Naive thymus-derived CD4-positive, alpha-beta T cell (primary cell): ENCODE data around the gene EOLA1. TPM values are rescaled to one million over a fixed set of nuclear protein-coding genes. Genes with fewer than 3 reads are reported as not detected.
"Not testable (repeated sequence)": the region's sequence is repeated elsewhere in the genome, so short reads cannot be mapped to it uniquely, and the experiment has no call there.

Experiments used
- ATAC-seq: fragments of 150-1000 bp; cut with Tn5 transposase; 2 replicates; pipeline ENCODE4 v1.10.0; 2021; ENCODE audit warnings: mild to moderate bottlenecking, moderate library complexity
- CTCF ChIA-PET: fragments of 350-600 bp; sonication (Branson Sonifier 250); formaldehyde crosslinking; loops from one replicate; lab custom pipeline; 2021; ENCODE audit warnings: antibody characterized with exemption; lab: Charles Lee
- POLR2A ChIA-PET: fragments of 350-600 bp; sonication (Branson Sonifier 250); formaldehyde crosslinking; loops from one replicate; lab custom pipeline; 2021; ENCODE audit warnings: antibody characterized with exemption, inconsistent platforms; lab: Charles Lee
- DNase-seq, 9 donors: peaks; one replicate each; pipeline versions ENCODE4 v3.0.0 to v3.0.0-alpha.2; 2020 to 2022; ENCODE audit warnings: mixed read lengths in 1 of 9
- H3K27ac ChIP-seq: one replicate; pipeline ENCODE4 v1.7.0; 2013; ENCODE audit warnings: mild to moderate bottlenecking, low read depth, low read length, moderate library complexity
- H3K27me3 ChIP-seq, 2 donors: one replicate each; pipeline ENCODE4 v1.7.0; 2013; ENCODE audit warnings: low read length in 2 of 2, mild to moderate bottlenecking in 2 of 2, moderate library complexity in 2 of 2; ENCODE audit not compliant: control insufficient read depth in 2 of 2, insufficient read depth in 2 of 2
- H3K36me3 ChIP-seq, 3 experiments: 1 replicate in 2 of 3; 2 replicates in 1 of 3; pipeline ENCODE4 v1.7.0; 2013; ENCODE audit warnings: low read length in 3 of 3, mild to moderate bottlenecking in 3 of 3, moderate library complexity in 1 of 3; ENCODE audit not compliant: insufficient read depth in 3 of 3, control insufficient read depth in 2 of 3
- H3K4me1 ChIP-seq, 2 donors: one replicate each; pipeline ENCODE4 v1.7.0; 2013; ENCODE audit warnings: low read length in 2 of 2, mild to moderate bottlenecking in 2 of 2, moderate library complexity in 1 of 2; ENCODE audit not compliant: control insufficient read depth in 2 of 2, insufficient read depth in 2 of 2
- H3K4me3 ChIP-seq: 2 replicates; pipeline ENCODE4 v1.7.0; 2013; ENCODE audit warnings: mild to moderate bottlenecking, low read length
- H3K9me3 ChIP-seq, 3 experiments: 1 replicate in 2 of 3; 2 replicates in 1 of 3; pipeline ENCODE4 v1.7.0; 2013; ENCODE audit warnings: low read length in 3 of 3; ENCODE audit not compliant: control insufficient read depth in 2 of 3
- H3K27ac Mint-ChIP-seq, 9 donors: one replicate each; pipeline ENCODE4 v1.8.0; 2020 to 2022; ENCODE audit warnings: mixed read lengths in 9 of 9, mild to moderate bottlenecking in 8 of 9, moderate library complexity in 5 of 9, inconsistent platforms in 2 of 9
- H3K27me3 Mint-ChIP-seq, 5 donors: one replicate each; pipeline ENCODE4 v1.8.0; 2021 to 2022; ENCODE audit warnings: mixed read lengths in 5 of 5, mild to moderate bottlenecking in 1 of 5
- H3K36me3 Mint-ChIP-seq, 5 donors: one replicate each; pipeline ENCODE4 v1.8.0; 2020 to 2022; ENCODE audit warnings: mixed read lengths in 5 of 5, mild to moderate bottlenecking in 3 of 5, inconsistent platforms in 1 of 5
- H3K4me1 Mint-ChIP-seq, 7 donors: one replicate each; pipeline ENCODE4 v1.8.0; 2020 to 2022; ENCODE audit warnings: mixed read lengths in 7 of 7, mild to moderate bottlenecking in 3 of 7, inconsistent platforms in 1 of 7
- H3K4me3 Mint-ChIP-seq, 10 donors: one replicate each; pipeline ENCODE4 v1.8.0; 2020 to 2022; ENCODE audit warnings: mild to moderate bottlenecking in 10 of 10, mixed read lengths in 10 of 10, moderate library complexity in 6 of 10, inconsistent platforms in 2 of 10
- H3K9me3 Mint-ChIP-seq, 11 donors: one replicate each; pipeline ENCODE4 v1.8.0; 2020 to 2022; ENCODE audit warnings: mixed read lengths in 11 of 11, mild to moderate bottlenecking in 4 of 11, inconsistent platforms in 1 of 11, moderate library complexity in 1 of 11
- intact Hi-C, 2 donors: fragments of 100-400 bp; cut with micrococcal nuclease; formaldehyde crosslinking; loops; one replicate each; pipeline ENCODE4 v1.15.1; 2023
- polyA plus RNA-seq, 2 donors: library from polyadenylated mRNA; unstranded; fragments of 300-500 nt; fragmentation: Illumina TruSeq; gene quantifications; one replicate each; pipeline ENCODE4 v1.2.3, GENCODE V29; 2021
- total RNA-seq, 6 experiments: library from RNA in 5 of 6; stranded (reverse) in 5 of 6; gene quantifications; 1 replicate in 5 of 6; 2 replicates in 1 of 6; pipeline ENCODE4 v1.2.3 and lab custom pipeline; 2021 to 2026

EOLA1 gene
- total and polyA plus RNA-seq, 7 experiments from 2014 or later = 22.2 to 68.1 (median 30.1) TPM

GRCh38 chrX:149532868-149533267 lies 7.9 kb upstream of the EOLA1 start:
- H3K9me3 Mint-ChIP-seq, CTCF ChIA-PET: not testable (repeated sequence)

DNA sequence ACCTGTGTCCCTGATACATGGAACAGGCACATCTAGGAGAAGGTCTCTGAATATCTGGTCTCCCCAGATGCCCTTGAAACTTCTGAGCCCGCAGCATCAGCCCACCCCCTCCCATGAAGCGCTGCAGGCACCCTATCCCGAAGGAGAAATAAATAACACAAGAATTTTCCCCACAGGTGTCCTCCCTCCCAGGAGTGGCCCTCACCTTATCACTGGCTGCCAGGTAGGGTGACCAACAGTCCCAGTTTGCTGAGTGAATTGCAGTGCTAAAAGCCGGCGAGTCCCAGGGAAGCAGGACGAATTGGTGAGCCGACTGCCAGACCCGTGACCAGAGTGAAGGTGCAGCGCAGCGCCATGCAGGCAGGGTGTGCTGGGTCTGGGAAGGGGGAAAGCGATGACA lies 6.8 kb upstream of the EOLA1 start:
- intact Hi-C loops, H3K4me1 ChIP-seq, H3K36me3 ChIP-seq: not testable (repeated sequence)

More at GRCh38 chrX:149532868-149533267, 7.9 kb upstream of the EOLA1 start:
- H3K9me3 ChIP-seq, H3K4me3 Mint-ChIP-seq, H3K27me3 ChIP-seq, H3K4me1 ChIP-seq, POLR2A ChIA-PET, H3K27ac Mint-ChIP-seq, ATAC-seq, H3K36me3 Mint-ChIP-seq, DNase-seq, intact Hi-C loops, H3K36me3 ChIP-seq, H3K27ac ChIP-seq, H3K27me3 Mint-ChIP-seq, H3K4me3 ChIP-seq: not testable (repeated sequence)
- H3K4me1 Mint-ChIP-seq = peaks cover 0 to 10% (median 1%) of the 10 kb centered on the region in 7 donors

GRCh38 chrX:149534926-149535602 lies 5.7 kb upstream of the EOLA1 start:
- H3K4me1 ChIP-seq, ATAC-seq, H3K9me3 Mint-ChIP-seq, H3K36me3 ChIP-seq, H3K27me3 ChIP-seq, H3K36me3 Mint-ChIP-seq, intact Hi-C loops, DNase-seq, H3K27ac ChIP-seq, H3K9me3 ChIP-seq, POLR2A ChIA-PET, H3K4me3 Mint-ChIP-seq, CTCF ChIA-PET, H3K4me3 ChIP-seq, H3K27me3 Mint-ChIP-seq: not testable (repeated sequence)
- peaks cover 0 to 16% (median 0%) of the 10 kb centered on the region in 7 donors for H3K4me1 Mint-ChIP-seq
- H3K27ac Mint-ChIP-seq = peak overlapping the region in 1 of 9 donors; percentile 42

More for the DNA sequence above, 6.8 kb upstream of the EOLA1 start:
- H3K4me3 ChIP-seq, H3K9me3 Mint-ChIP-seq, CTCF ChIA-PET, H3K36me3 Mint-ChIP-seq, DNase-seq, H3K27ac Mint-ChIP-seq, ATAC-seq, POLR2A ChIA-PET, H3K27me3 ChIP-seq, H3K27me3 Mint-ChIP-seq, H3K27ac ChIP-seq, H3K9me3 ChIP-seq, H3K4me3 Mint-ChIP-seq: not testable (repeated sequence)
- H3K4me1 Mint-ChIP-seq = peaks cover 0 to 10% (median 0%) of the 10 kb centered on the region in 7 donors

DNA sequence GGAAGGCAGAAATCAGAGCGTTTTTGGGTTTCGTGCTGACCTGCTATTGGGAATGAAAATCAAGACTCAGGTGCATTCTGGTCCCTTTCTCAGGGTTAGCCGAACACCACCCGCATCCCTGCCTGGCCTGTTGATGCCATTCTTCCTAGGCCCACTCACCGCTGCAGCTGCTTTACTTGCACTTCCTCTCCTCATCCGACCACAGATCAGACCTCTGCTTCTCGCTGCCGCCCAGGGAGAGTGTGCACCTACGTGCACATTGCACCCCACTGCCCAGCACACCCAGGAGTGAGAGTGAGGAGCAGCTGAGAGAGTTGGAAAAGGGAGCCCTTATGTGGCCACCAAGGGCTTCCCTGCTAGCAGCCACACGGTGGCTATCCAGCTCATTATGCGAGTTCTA lies 3.3 kb upstream of the EOLA1 start:
- ATAC-seq, H3K27me3 Mint-ChIP-seq, H3K9me3 ChIP-seq, H3K27ac Mint-ChIP-seq, CTCF ChIA-PET, H3K27me3 ChIP-seq, POLR2A ChIA-PET, DNase-seq, H3K4me1 ChIP-seq, H3K27ac ChIP-seq, H3K9me3 Mint-ChIP-seq, intact Hi-C loops, H3K4me3 ChIP-seq, H3K36me3 Mint-ChIP-seq, H3K36me3 ChIP-seq, H3K4me3 Mint-ChIP-seq: not testable (repeated sequence)
- H3K4me1 Mint-ChIP-seq = peaks cover 0 to 15% (median 4%) of the 10 kb centered on the region in 7 donors

DNA sequence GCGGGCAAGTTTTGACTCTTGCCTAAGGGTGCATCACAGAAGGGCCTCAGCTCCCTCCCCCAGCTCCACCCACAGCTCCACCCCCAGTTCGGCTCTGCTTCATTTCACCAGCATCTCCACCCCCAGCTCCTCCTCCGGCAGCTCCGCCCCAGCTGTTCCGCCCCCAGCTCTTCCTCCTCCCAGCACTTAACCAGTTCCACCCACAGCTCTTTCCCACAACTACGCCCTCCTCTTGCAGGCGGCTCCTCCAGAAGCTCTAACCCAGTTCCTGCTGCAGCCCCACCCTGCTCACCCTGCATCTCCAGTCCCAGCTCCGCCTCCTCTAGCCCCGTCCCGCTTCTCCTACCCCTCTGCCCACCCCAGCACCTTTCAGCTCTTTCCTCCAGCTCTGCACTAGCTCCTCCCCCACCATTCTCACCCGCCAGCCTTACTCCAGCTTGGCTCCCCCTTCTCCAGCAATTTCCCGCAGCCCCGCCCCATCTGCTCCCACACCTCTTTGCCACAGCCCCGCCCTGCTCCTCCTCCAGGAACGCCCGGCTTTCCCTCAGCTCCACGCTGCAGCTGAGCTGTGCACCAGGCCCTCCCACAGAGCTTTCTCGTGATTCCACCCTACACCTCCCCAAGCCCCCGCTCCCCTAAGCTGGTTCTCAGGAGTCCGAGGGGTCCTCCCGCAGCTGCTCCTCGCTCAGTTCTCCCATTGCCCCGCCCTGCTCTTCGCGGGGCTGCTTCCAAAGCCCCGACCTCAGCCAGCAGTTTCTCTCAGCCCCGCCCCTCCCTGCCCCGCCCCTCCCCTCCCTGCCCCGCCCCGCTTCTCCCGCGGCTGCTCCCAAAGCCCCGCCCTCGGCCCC lies 1.3 kb upstream of the EOLA1 start:
- ChIA-PET CTCF (interaction anchor here (0.6 to 3.1 kb wide), 7 partner anchors 11 to 400 kb away, joined by 3 to 29 read pairs (median 7); no protein-coding TSS in a partner anchor), POLR2A (interaction anchor here (1.1 to 3.5 kb wide), 6 partner anchors 11 to 400 kb away, joined by 4 to 35 read pairs (median 15); partner anchors contain the start of genes EOLA2 and IDS)
- peak overlapping the region; percentile 66 for H3K4me3 ChIP-seq
- H3K9me3 Mint-ChIP-seq = peaks cover 0 to 6% (median 0%) of the 10 kb centered on the region in 11 donors
- H3K27me3 Mint-ChIP-seq = no peaks in the 10 kb centered on the region
- no peaks in the 10 kb centered on the region for H3K27me3 ChIP-seq
- peak overlapping the region; percentile 74 to 99 (median 90) for H3K4me3 Mint-ChIP-seq
- no peaks in the 10 kb centered on the region for H3K9me3 ChIP-seq
- intact Hi-C loops = loop anchor here (1.0 to 10.0 kb wide), 14 partner anchors 12 to 1855 kb away; partner anchors contain the start of genes FMR1 (in 2 of the 2), IDS (in 2 of the 2), MTM1 (in 2 of the 2) and TMEM185A (in 2 of the 2)
- peak; percentile 67 for ATAC-seq
- peaks cover 3 to 5% of the 10 kb centered on the region in 2 donors for H3K4me1 ChIP-seq
- H3K27ac Mint-ChIP-seq = peak overlapping the region; percentile 88 to 100 (median 94)
- peaks cover 0 to 2% (median 0%) of the 10 kb centered on the region in 5 donors for H3K36me3 Mint-ChIP-seq
- peaks cover 0 to 15% (median 4%) of the 10 kb centered on the region in 7 donors for H3K4me1 Mint-ChIP-seq
- peak overlapping the region; percentile 90 for H3K27ac ChIP-seq
- peaks cover 0 to 4% (median 0%) of the 10 kb centered on the region in 3 experiments for H3K36me3 ChIP-seq
- peak; percentile 65 to 91 (median 86) for DNase-seq

GRCh38 chrX:149540131-149540620 lies 636 bp upstream of the EOLA1 start:
- Histone ChIP-seq H3K36me3 (peaks cover 0 to 4% (median 0%) of the 10 kb centered on the region in 3 experiments), H3K9me3 (no peaks in the 10 kb centered on the region), H3K4me3 (peak overlapping the region; percentile 83), H3K27ac (peak overlapping the region; percentile 100), H3K4me1 (peaks cover 3 to 5% of the 10 kb centered on the region in 2 donors), H3K27me3 (no peaks in the 10 kb centered on the region)
- Mint-ChIP-seq H3K27me3 (no peaks in the 10 kb centered on the region), H3K9me3 (peaks cover 0 to 6% (median 0%) of the 10 kb centered on the region in 11 donors), H3K27ac (peak overlapping the region; percentile 96 to 100 (median 100)), H3K36me3 (peaks cover 0 to 3% (median 0%) of the 10 kb centered on the region in 5 donors), H3K4me3 (peak overlapping the region; percentile 74 to 99 (median 96)), H3K4me1 (peaks cover 0 to 17% (median 4%) of the 10 kb centered on the region in 7 donors)
- CTCF ChIA-PET = interaction anchor here (0.7 to 3.1 kb wide), 6 partner anchors 10 to 399 kb away, joined by 3 to 29 read pairs (median 6); no protein-coding TSS in a partner anchor
- peak; percentile 65 to 92 (median 84) for DNase-seq
- intact Hi-C loops = loop anchor here (1.0 to 10.0 kb wide), 13 partner anchors 13 to 1855 kb away; partner anchors contain the start of genes FMR1 (in 2 of the 2), MTM1 (in 2 of the 2), TMEM185A (in 2 of the 2) and CD99L2 (in 1 of the 2)
- ATAC-seq = peak; percentile 75
- POLR2A ChIA-PET = interaction anchor here (1.1 to 3.5 kb wide), 6 partner anchors 11 to 399 kb away, joined by 4 to 35 read pairs (median 15); partner anchors contain the start of genes EOLA2 and IDS
